ENCODE data around the gene WDFY2. TPM values are rescaled to one million over a fixed set of nuclear protein-coding genes. Genes with fewer than 3 reads are reported as not detected.

WDFY2 gene
- total RNA-seq, 3 donors from 2014 or later: 3.4 to 9.6 (median 6.6) TPM

GRCh38 chr13:51624695-51625345 lies 40.6 kb downstream of the WDFY2 start:
- Histone ChIP-seq H3K4me1 (ENCODE audit: low read depth) (no peaks in the 10 kb centered on the region), H3K4me3 (no peak overlapping the region), H3K9me3 (no peaks in the 10 kb centered on the region), H3K36me3 (ENCODE audit: low read depth) (no peaks in the 10 kb centered on the region)
- intact Hi-C loops (cut with DNase I, micrococcal nuclease): no loop called here
- no peak for TF ChIP-seq CTCF (IDR thresholded peaks at IDR 0.05)
- ATAC-seq: no peak
- DNase-seq: no peak

- no peaks in the 10 kb centered on the region for H3K36me3 ChIP-seq (ENCODE audit: low read depth)
- H3K4me3 ChIP-seq: no peak overlapping the region
- H3K4me1 ChIP-seq (ENCODE audit: low read depth): no peaks in the 10 kb centered on the region
- ATAC-seq: no peak
- intact Hi-C loops (cut with DNase I, micrococcal nuclease): no loop called here
- no peaks in the 10 kb centered on the region for H3K9me3 ChIP-seq
- DNase-seq: no peak
- TF ChIP-seq CTCF (IDR thresholded peaks at IDR 0.05): no peak
Measured at GRCh38 chr13:51625555-51626345, 41.5 kb downstream of the WDFY2 start.

- Histone ChIP-seq H3K36me3 (ENCODE audit: low read depth) (no peaks in the 10 kb centered on the region), H3K4me1 (ENCODE audit: low read depth) (no peaks in the 10 kb centered on the region), H3K9me3 (no peaks in the 10 kb centered on the region), H3K4me3 (no peak overlapping the region)
- intact Hi-C loops (cut with DNase I, micrococcal nuclease): no loop called here
- no peak for TF ChIP-seq CTCF (IDR thresholded peaks at IDR 0.05)
- DNase-seq (no peak), ATAC-seq (no peak)
Measured at GRCh38 chr13:51626749-51627148, 42.5 kb downstream of the WDFY2 start.

GRCh38 chr13:51628059-51628852 lies 44.0 kb downstream of the WDFY2 start:
- no peak for ATAC-seq
- no peak for TF ChIP-seq CTCF (IDR thresholded peaks at IDR 0.05)
- intact Hi-C loops (cut with DNase I, micrococcal nuclease): no loop called here
- Histone ChIP-seq H3K9me3 (no peaks in the 10 kb centered on the region), H3K4me3 (no peak overlapping the region), H3K36me3 (ENCODE audit: low read depth) (no peaks in the 10 kb centered on the region), H3K4me1 (ENCODE audit: low read depth) (no peaks in the 10 kb centered on the region)
- no peak for DNase-seq

GRCh38 chr13:51629491-51630287 lies 45.4 kb downstream of the WDFY2 start:
- intact Hi-C loops (cut with DNase I, micrococcal nuclease): no loop called here
- Histone ChIP-seq H3K4me1 (ENCODE audit: low read depth) (no peaks in the 10 kb centered on the region), H3K36me3 (ENCODE audit: low read depth) (no peaks in the 10 kb centered on the region), H3K9me3 (no peaks in the 10 kb centered on the region), H3K4me3 (no peak overlapping the region)
- no peak for DNase-seq
- ATAC-seq: no peak
- no peak for TF ChIP-seq CTCF (IDR thresholded peaks at IDR 0.05)
